ENCODE results near the gene SSBP4. TPM values are rescaled to one million over a fixed set of nuclear protein-coding genes. Genes with fewer than 3 reads are reported as not detected.
A peak's percentile ranks its signal among the peaks of the same experiment; 100 is the strongest.
"Not testable (repeated sequence)": the region's sequence is repeated elsewhere in the genome, so short reads cannot be mapped to it uniquely, and the experiment has no call there.

The SSBP4 gene
- 100 to 1,000 TPM in 1 of 8 experiments, 10 to 100 TPM in 7; 60.2 to 155 (median 70.1) TPM for total RNA-seq

- in situ Hi-C loops (cut with MboI; ENCODE audit: low pct_unique_long_range_greater_than_20kb in 2 of 9, low sequenced_read_pairs in 9 of 9, unreplicated experiment in 9 of 9), result no loop called here
- peak within 1 kb of the TSS; percentile 61 to 82 (median 67) for H3K4me3 ChIP-seq
- 0% methylated on average over 2 to 13 of the region's 80 CpGs; no CpG with 5 or more reads in 7 of the 10 experiments for WGBS, 10 experiments
- ATAC-seq (replicated peaks in 6 of 8), result peak; percentile 1 to 36 (median 29)
- peak within 1 kb of the TSS; percentile 91 for H3K27ac ChIP-seq
- H3K4me1 ChIP-seq (replicated peaks in 1 of 2), result peaks cover 63 to 73% of the 10 kb centered on the region in 2 donors
Measured at GRCh38 chr19:18419195-18419698, at the start of gene SSBP4. SSBP4 (plus strand) TSS chr19:18419398; CDS start chr19:18419649, 251 bp downstream.

DNA sequence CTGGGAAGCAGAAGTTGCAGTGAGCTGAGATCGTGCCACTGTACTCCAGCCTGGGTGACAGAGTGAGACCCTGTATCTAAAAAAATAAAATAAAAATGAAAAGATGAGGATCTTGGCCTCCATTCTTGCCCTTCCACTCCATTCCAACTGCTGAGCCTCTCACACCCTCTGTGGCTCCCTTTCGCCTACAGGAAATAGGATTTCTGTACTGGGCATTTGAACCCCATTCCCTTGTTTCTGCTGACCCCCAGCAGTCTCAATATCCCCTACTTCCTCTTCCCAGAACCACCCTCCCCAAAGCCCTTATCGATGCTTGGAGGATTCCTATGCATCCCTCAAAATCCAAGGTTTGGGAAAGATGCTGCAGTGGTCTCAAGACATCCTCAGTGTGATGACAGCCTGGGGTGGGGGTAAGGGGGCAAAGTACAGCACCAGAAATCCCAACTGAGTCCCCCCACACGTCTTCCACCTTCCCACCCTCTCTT is 45.7 kb upstream of the SSBP4 start:
- in situ Hi-C loops (cut with MboI; ENCODE audit: low pct_unique_long_range_greater_than_20kb in 2 of 9, low sequenced_read_pairs in 9 of 9, unreplicated experiment in 9 of 9), result no loop called here
- WGBS, 10 experiments, result 56 to 100% (median 100%) methylated on average over 1 to 3 of the region's 4 CpGs; no CpG with 5 or more reads in 5 of the 10 experiments
- peaks cover 13 to 24% of the 10 kb centered on the region in 2 donors for H3K4me1 ChIP-seq (replicated peaks in 1 of 2)
- no peak overlapping the region for H3K4me3 ChIP-seq
- H3K27ac ChIP-seq, result peak overlapping the region; percentile 47 to 83
- ATAC-seq (replicated peaks in 6 of 8), result no peak

DNA sequence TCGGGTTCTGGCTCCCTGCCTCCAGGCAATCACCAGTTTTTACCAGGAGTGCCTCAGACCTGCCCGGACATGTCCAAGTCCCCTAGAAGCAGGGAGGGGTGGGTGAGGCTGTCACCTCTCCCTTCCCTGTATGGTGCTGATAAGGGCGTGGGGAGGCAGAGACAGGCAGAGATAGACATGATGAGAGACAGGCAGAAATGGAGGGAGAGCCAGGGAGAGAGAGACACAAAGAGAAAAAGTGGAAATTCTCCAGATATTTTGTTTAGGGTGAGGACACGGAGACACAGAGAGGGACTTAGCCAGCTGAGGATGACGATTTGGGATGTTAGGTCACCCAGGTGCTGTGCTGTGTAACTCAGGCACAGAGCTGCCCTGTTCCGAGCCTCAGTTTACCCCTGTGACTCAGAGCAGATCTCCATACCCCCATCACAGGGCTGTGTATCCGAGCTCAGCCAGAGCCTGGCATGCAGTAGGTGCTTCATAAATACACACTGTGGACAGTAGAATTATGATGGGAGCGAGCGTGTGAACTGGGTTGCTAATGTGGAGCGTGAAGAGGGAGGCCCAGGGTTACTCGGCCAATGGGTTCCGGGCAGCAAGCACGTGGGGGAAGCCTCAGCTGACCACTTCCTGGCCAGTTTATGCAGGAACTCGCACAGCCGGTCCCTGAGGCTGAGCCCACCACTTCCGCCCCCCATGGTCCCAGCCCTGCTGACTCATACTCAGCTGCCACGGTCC is 45.1 kb upstream of the SSBP4 start:
- peaks cover 13 to 18% of the 10 kb centered on the region in 2 donors for H3K4me1 ChIP-seq (replicated peaks in 1 of 2)
- no peak overlapping the region for H3K4me3 ChIP-seq
- 0 to 61% (median 32%) methylated on average over 1 to 8 of the region's 17 CpGs; no CpG with 5 or more reads in 3 of the 10 experiments for WGBS, 10 experiments
- H3K27ac ChIP-seq, result peak overlapping the region; percentile 47 to 83
- in situ Hi-C loops (cut with MboI; ENCODE audit: low pct_unique_long_range_greater_than_20kb in 2 of 9, low sequenced_read_pairs in 9 of 9, unreplicated experiment in 9 of 9), result no loop called here
- ATAC-seq (replicated peaks in 6 of 8), result peak; percentile 85 to 99 (median 98)

- ATAC-seq (replicated peaks in 6 of 8), result no peak
- H3K4me3 ChIP-seq, result no peak overlapping the region
- peaks cover 13 to 15% of the 10 kb centered on the region in 2 donors for H3K4me1 ChIP-seq (replicated peaks in 1 of 2)
- in situ Hi-C loops (cut with MboI; ENCODE audit: low pct_unique_long_range_greater_than_20kb in 2 of 9, low sequenced_read_pairs in 9 of 9, unreplicated experiment in 9 of 9), result no loop called here
- H3K27ac ChIP-seq, result no peak overlapping the region
- WGBS, 10 experiments, result 59 to 100% (median 86%) methylated on average over 1 to 6 of the region's 6 CpGs; no CpG with 5 or more reads in 1 of the 10 experiments
Measured at GRCh38 chr19:18377026-18377425, 42.2 kb upstream of the SSBP4 start.

GRCh38 chr19:18379803-18380747 is 39.1 kb upstream of the SSBP4 start:
- Histone ChIP-seq H3K4me3 (no peak overlapping the region), H3K27ac (peak overlapping the region in 1 of 2 donors; percentile 28), H3K4me1 (replicated peaks in 1 of 2) (peaks cover 0 to under 1% of the 10 kb centered on the region in 2 donors)
- peak; percentile 28 to 80 (median 57) for ATAC-seq (replicated peaks in 6 of 8)
- 34 to 87% (median 73%) methylated on average over 3 to 17 of the region's 22 CpGs; no CpG with 5 or more reads in 1 of the 10 experiments for WGBS, 10 experiments
- in situ Hi-C loops (cut with MboI; ENCODE audit: low pct_unique_long_range_greater_than_20kb in 2 of 9, low sequenced_read_pairs in 9 of 9, unreplicated experiment in 9 of 9), result no loop called here

GRCh38 chr19:18380843-18381242 is 38.4 kb upstream of the SSBP4 start:
- Histone ChIP-seq H3K4me3 (no peak overlapping the region), H3K27ac (peak overlapping the region in 1 of 2 donors; percentile 28), H3K4me1 (replicated peaks in 1 of 2) (peaks cover 2 to 6% of the 10 kb centered on the region in 2 donors)
- WGBS, 10 experiments, result 0 to 100% (median 92%) methylated on average over 1 to 3 of the region's 3 CpGs; no CpG with 5 or more reads in 3 of the 10 experiments
- in situ Hi-C loops (cut with MboI; ENCODE audit: low pct_unique_long_range_greater_than_20kb in 2 of 9, low sequenced_read_pairs in 9 of 9, unreplicated experiment in 9 of 9), result no loop called here
- no peak for ATAC-seq (replicated peaks in 6 of 8)

GRCh38 chr19:18383622-18384021 is 35.6 kb upstream of the SSBP4 start:
- 77 to 93% (median 89%) methylated on average over 3 to 7 of the region's 11 CpGs; no CpG with 5 or more reads in 3 of the 10 experiments for WGBS, 10 experiments
- H3K4me3 ChIP-seq; H3K27ac ChIP-seq; ATAC-seq (replicated peaks in 6 of 8); in situ Hi-C loops (cut with MboI; ENCODE audit: low pct_unique_long_range_greater_than_20kb in 2 of 9, low sequenced_read_pairs in 9 of 9, unreplicated experiment in 9 of 9): not testable (repeated sequence)
- H3K4me1 ChIP-seq (replicated peaks in 1 of 2), result peaks cover 5 to 25% of the 10 kb centered on the region in 2 donors

- ATAC-seq (replicated peaks in 6 of 8), result no peak
- H3K27ac ChIP-seq, result no peak overlapping the region
- no peak overlapping the region for H3K4me3 ChIP-seq
- peaks cover 5 to 25% of the 10 kb centered on the region in 2 donors for H3K4me1 ChIP-seq (replicated peaks in 1 of 2)
- 75 to 100% (median 92%) methylated on average over 1 to 7 of the region's 7 CpGs; no CpG with 5 or more reads in 2 of the 10 experiments for WGBS, 10 experiments
- in situ Hi-C loops (cut with MboI; ENCODE audit: low pct_unique_long_range_greater_than_20kb in 2 of 9, low sequenced_read_pairs in 9 of 9, unreplicated experiment in 9 of 9), result no loop called here
Measured at GRCh38 chr19:18384775-18385174, 34.4 kb upstream of the SSBP4 start.

DNA sequence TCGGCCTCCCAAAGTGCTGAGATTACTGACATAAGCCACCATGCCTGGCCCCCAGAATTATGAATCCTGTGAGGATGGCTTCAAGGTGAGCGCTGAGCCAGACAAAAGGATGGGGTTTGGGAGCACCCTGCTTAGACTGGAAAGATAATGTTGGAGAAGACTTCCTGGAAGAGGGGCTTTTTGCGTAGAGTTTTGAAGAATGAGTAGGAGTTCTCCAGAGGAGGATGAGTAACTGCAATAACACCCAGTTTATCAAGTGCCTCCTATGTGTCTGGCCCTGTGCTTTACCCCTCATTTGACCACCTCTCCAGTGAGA is 33.9 kb upstream of the SSBP4 start:
- Histone ChIP-seq H3K4me1 (replicated peaks in 1 of 2) (peaks cover 5 to 25% of the 10 kb centered on the region in 2 donors), H3K27ac (no peak overlapping the region), H3K4me3 (no peak overlapping the region)
- no peak for ATAC-seq (replicated peaks in 6 of 8)
- in situ Hi-C loops (cut with MboI; ENCODE audit: low pct_unique_long_range_greater_than_20kb in 2 of 9, low sequenced_read_pairs in 9 of 9, unreplicated experiment in 9 of 9), result no loop called here
- 80 to 100% (median 100%) methylated on average over 1 to 2 of the region's 3 CpGs; no CpG with 5 or more reads in 5 of the 10 experiments for WGBS, 10 experiments

DNA sequence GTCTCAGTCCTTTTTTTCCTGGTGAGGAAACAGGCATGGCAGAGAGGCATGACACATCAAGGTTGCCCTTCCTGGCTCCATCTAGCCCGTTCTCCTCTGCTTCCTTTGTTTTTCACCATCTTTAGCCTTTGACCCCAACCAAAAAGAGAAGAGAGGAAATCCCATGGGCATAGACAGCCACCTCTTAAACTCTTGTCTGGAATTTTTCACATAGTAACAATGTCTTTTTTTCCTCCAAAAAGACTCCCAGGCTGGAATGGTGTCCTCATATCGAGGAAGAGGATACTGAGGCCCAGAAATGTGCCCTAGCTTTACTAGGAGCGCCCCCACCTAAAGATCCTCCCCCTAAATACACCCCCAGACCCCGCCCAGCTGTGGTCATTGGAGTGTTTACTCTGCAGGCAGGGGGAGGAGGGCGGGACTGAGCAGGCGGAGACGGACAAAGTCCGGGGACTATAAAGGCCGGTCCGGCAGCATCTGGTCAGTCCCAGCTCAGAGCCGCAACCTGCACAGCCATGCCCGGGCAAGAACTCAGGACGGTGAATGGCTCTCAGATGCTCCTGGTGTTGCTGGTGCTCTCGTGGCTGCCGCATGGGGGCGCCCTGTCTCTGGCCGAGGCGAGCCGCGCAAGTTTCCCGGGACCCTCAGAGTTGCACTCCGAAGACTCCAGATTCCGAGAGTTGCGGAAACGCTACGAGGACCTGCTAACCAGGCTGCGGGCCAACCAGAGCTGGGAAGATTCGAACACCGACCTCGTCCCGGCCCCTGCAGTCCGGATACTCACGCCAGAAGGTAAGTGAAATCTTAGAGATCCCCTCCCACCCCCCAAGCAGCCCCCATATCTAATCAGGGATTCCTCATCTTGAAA is 33.3 kb upstream of the SSBP4 start, which contains the start of gene GDF15:
GDF15 (plus strand) TSS at position 484 of the 868 bp plus-strand sequence; CDS start at position 516, 32 bp downstream.
- peaks cover 5 to 25% of the 10 kb centered on the region in 2 donors for H3K4me1 ChIP-seq (replicated peaks in 1 of 2)
- in situ Hi-C loops (cut with MboI; ENCODE audit: low pct_unique_long_range_greater_than_20kb in 2 of 9, low sequenced_read_pairs in 9 of 9, unreplicated experiment in 9 of 9), result no loop called here
- H3K27ac ChIP-seq, result peak within 1 kb of the TSS; percentile 78 to 89
- H3K4me3 ChIP-seq, result peak within 1 kb of the TSS; percentile 8 to 44 (median 28)
- 0 to 100% (median 50%) methylated on average over 1 to 7 of the region's 33 CpGs; no CpG with 5 or more reads in 3 of the 10 experiments for WGBS, 10 experiments
- ATAC-seq (replicated peaks in 6 of 8), result peak; percentile 39 to 86 (median 77)

GRCh38 chr19:18386543-18387271 is 32.5 kb upstream of the SSBP4 start:
- peak overlapping the region; percentile 8 to 44 (median 28) for H3K4me3 ChIP-seq
- H3K27ac ChIP-seq, result peak overlapping the region; percentile 78 to 89
- peaks cover 5 to 25% of the 10 kb centered on the region in 2 donors for H3K4me1 ChIP-seq (replicated peaks in 1 of 2)
- ATAC-seq (replicated peaks in 6 of 8), result peak in 5 of 8 experiments; percentile 13 to 59 (median 32)
- in situ Hi-C loops (cut with MboI; ENCODE audit: low pct_unique_long_range_greater_than_20kb in 2 of 9, low sequenced_read_pairs in 9 of 9, unreplicated experiment in 9 of 9), result no loop called here
- 41 to 100% (median 76%) methylated on average over 1 to 5 of the region's 14 CpGs; no CpG with 5 or more reads in 6 of the 10 experiments for WGBS, 10 experiments

Measured in motor neuron (in vitro differentiated cells).